H1 (cell line): ENCODE measurements around the gene CREBBP. TPM values are rescaled to one million over a fixed set of nuclear protein-coding genes. Genes with fewer than 3 reads are reported as not detected.

Experiments
- BCL11A ChIP-seq, 2 experiments: IDR thresholded peaks; one replicate each; pipeline ENCODE4 v1.6.1; 2011; ENCODE audit warnings: low read depth in 2 of 2, low read length in 2 of 2, mild to moderate bottlenecking in 2 of 2
- BRCA1 ChIP-seq: IDR thresholded peaks from 2 replicates; pipeline ENCODE4 v1.6.1; 2012; ENCODE audit warnings: low read depth, low read length, improper control_type of control experiment
- polyA plus RNA-seq, 7 experiments: library from polyadenylated mRNA; depleted of rRNA in 3 of 7; stranded (reverse) in 5 of 7; unstranded in 2 of 7; fragments of >200 nt in 5 of 7; fragments of 200-250 nt in 2 of 7; gene quantifications; 1 replicate in 5 of 7; 2 replicates in 1 of 7; 4 replicates in 1 of 7; pipeline versions ENCODE4 v1.2.1 to v1.2.3, GENCODE V29; 2011 to 2013; ENCODE audit warnings: missing spikeins in 2 of 7, mixed read lengths in 2 of 7
- total RNA-seq: library from RNA; stranded (reverse); fragmentation: NEBNext Ultra II Directional; extraction: Animal tissue kit (Norgen Biotek cat#: 25700); gene quantifications from 2 replicates; pipeline ENCODE4 v1.2.1, GENCODE V29; 2021
- TF ChIP-seq, protein P1 (sequence below), 3 experiments: IDR thresholded peaks; 1 replicate in 2 of 3; 2 replicates in 1 of 3; pipeline versions ENCODE4 v1.5.1 to v1.6.1; 2011; ENCODE audit warnings: low read length in 3 of 3, mild to moderate bottlenecking in 3 of 3, inconsistent platforms in 2 of 3, low read depth in 1 of 3, moderate library complexity in 1 of 3; ENCODE audit not compliant: insufficient read depth in 1 of 3; ENCODE audit errors: control extremely low read depth in 1 of 3

The CREBBP gene
- total and polyA plus RNA-seq, 2 of the 8 experiments (the other 6 are each of a cell fraction or from before 2014, with no cell fraction given): 10.0 to 60.1 TPM

DNA sequence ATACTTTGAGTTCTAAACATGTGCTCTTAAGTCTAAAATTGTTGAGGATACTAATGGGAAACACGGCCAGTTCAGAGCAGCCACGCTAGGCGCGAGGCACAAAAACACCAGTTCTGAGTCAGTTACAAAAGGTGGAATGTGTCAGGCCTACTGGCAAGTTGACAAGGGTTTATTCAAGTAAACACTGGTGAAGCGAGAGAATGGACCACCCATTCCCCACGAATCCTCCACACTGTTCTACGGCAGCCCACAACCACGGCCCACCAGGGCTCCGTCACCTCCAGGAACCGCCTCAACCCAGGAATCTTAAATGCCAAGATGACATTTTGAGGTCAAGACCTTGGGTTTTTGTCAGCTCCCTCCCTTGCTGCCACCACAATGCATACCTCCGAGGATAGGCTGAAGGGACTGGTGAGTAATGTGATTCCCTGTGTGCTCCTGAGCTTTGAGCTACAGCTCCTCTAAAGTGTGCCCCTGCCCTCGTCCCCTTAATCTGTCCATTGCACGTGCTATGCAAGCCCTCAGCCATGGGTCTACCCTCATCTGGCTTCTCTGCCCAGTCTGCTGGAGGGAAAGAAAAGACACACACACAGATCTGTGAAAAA, 134.7 kb downstream of the CREBBP start (continued):
- TF ChIP-seq, protein P1, sequence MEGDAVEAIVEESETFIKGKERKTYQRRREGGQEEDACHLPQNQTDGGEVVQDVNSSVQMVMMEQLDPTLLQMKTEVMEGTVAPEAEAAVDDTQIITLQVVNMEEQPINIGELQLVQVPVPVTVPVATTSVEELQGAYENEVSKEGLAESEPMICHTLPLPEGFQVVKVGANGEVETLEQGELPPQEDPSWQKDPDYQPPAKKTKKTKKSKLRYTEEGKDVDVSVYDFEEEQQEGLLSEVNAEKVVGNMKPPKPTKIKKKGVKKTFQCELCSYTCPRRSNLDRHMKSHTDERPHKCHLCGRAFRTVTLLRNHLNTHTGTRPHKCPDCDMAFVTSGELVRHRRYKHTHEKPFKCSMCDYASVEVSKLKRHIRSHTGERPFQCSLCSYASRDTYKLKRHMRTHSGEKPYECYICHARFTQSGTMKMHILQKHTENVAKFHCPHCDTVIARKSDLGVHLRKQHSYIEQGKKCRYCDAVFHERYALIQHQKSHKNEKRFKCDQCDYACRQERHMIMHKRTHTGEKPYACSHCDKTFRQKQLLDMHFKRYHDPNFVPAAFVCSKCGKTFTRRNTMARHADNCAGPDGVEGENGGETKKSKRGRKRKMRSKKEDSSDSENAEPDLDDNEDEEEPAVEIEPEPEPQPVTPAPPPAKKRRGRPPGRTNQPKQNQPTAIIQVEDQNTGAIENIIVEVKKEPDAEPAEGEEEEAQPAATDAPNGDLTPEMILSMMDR (IDR thresholded peaks at IDR 0.05; ENCODE audit: control extremely low read depth in 1 of 3, insufficient read depth in 1 of 3, low read depth in 1 of 3, low read length in 3 of 3): no peak
- no peak for TF ChIP-seq BRCA1
- TF ChIP-seq BCL11A (IDR thresholded peaks at IDR 0.05; ENCODE audit: low read depth in 2 of 2, low read length in 2 of 2): no peak
